OCI-LY1 (cell line): ENCODE results near the gene OTUD6A.

Experiments used
- H2AFZ ChIP-seq: fragments of 200-600 bp; sonication (generic), shearing (Covaris generic); 2 replicates; pipeline ENCODE4 v1.6.0; 2014; ENCODE audit warnings: antibody characterized with exemption, mild to moderate bottlenecking, low read length
- H3F3A ChIP-seq: fragments of 200-600 bp; sonication (generic), shearing (Covaris generic); 2 replicates; pipeline ENCODE4 v1.6.0; 2014; ENCODE audit warnings: mild to moderate bottlenecking, antibody characterized with exemption, low read length, moderate library complexity; ENCODE audit not compliant: insufficient read depth
- H3K27ac ChIP-seq: fragments of 200-600 bp; sonication (generic); 2 replicates; pipeline ENCODE4 v1.5.1; 2014; ENCODE audit warnings: low read length, mixed run types, mild to moderate bottlenecking, low read depth; ENCODE audit not compliant: poor library complexity, severe bottlenecking
- H3K27me3 ChIP-seq: fragments of 200-600 bp; sonication (generic); 2 replicates; pipeline ENCODE4 v1.6.0; 2014; ENCODE audit warnings: antibody characterized with exemption, mild to moderate bottlenecking, low read length, moderate library complexity; ENCODE audit not compliant: insufficient read depth
- H3K36me3 ChIP-seq: fragments of 200-600 bp; sonication (generic); 2 replicates; pipeline ENCODE4 v1.6.1; 2014; ENCODE audit warnings: mild to moderate bottlenecking, antibody characterized with exemption, low read length, moderate library complexity, mixed read lengths; ENCODE audit not compliant: insufficient read depth
- H3K4me1 ChIP-seq: fragments of 200-600 bp; sonication (generic); 2 replicates; pipeline ENCODE4 v1.5.1; 2014; ENCODE audit warnings: mild to moderate bottlenecking, low read length, moderate library complexity; ENCODE audit not compliant: insufficient read depth, severe bottlenecking
- H3K4me2 ChIP-seq: fragments of 200-600 bp; sonication (generic), shearing (Covaris generic); 2 replicates; pipeline ENCODE4 v1.6.1; 2014; ENCODE audit warnings: low read length
- H3K4me3 ChIP-seq: fragments of 200-600 bp; sonication (generic); 2 replicates; pipeline ENCODE4 v1.5.1; 2014; ENCODE audit warnings: low read length, low read depth, mild to moderate bottlenecking, mixed read lengths; ENCODE audit not compliant: poor library complexity, severe bottlenecking
- H3K79me2 ChIP-seq: fragments of 200-600 bp; shearing (Covaris generic); 2 replicates; pipeline ENCODE4 v1.6.1; 2016; ENCODE audit warnings: mixed run types, low read length, mixed read lengths; ENCODE audit not compliant: insufficient read depth
- H3K9ac ChIP-seq: fragments of 200-600 bp; sonication (generic), shearing (Covaris generic); 2 replicates; pipeline ENCODE4 v1.6.1; 2014; ENCODE audit warnings: mild to moderate bottlenecking, low read length, mixed read lengths
- H3K9me2 ChIP-seq: fragments of 200-600 bp; sonication (generic), shearing (Covaris generic); 2 replicates; pipeline ENCODE4 v1.6.1; 2014; ENCODE audit warnings: low read depth, mild to moderate bottlenecking, low read length, mixed read lengths
- H3K9me3 ChIP-seq: fragments of 200-600 bp; shearing (Covaris generic); 2 replicates; pipeline ENCODE4 v1.6.1; 2014; ENCODE audit warnings: low read length, mixed read lengths
- H4K20me1 ChIP-seq: fragments of 200-600 bp; sonication (generic), shearing (Covaris generic); 2 replicates; pipeline ENCODE4 v1.6.0; 2016; ENCODE audit warnings: mild to moderate bottlenecking, low read length; ENCODE audit not compliant: insufficient read depth
- EZH2 ChIP-seq: fragments of 200-600 bp; sonication (generic), shearing (Covaris generic); IDR thresholded peaks from 2 replicates; pipeline ENCODE4 v1.8.0; 2017; ENCODE audit warnings: borderline replicate concordance, mixed run types, mild to moderate bottlenecking, antibody characterized with exemption, low read length, moderate library complexity, mixed read lengths
- TF ChIP-seq, protein P1 (sequence below): fragments of 200-600 bp; sonication (generic), shearing (Covaris generic); IDR thresholded peaks from 2 replicates; pipeline ENCODE4 v1.5.1; 2017; ENCODE audit warnings: mild to moderate bottlenecking, antibody characterized with exemption, low read length, moderate library complexity, mixed read lengths

The OTUD6A gene

DNA sequence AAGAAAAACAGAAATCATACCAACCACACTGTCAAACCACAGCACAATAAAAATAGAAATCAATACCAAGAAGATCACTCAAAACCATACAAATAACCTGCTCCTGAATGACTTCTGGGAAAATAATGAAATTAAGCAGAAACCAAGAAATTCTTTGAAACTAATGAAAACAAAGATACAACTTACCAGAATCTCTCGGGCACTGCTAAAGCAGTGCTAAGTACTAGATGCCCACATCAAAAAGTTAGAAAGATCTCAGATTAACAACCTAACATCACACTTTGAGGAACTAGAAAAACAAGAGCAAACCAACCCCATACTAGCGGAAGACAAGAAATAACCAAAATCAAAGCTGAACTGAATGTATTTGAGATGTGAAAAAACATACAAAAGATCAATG, 45.7 kb upstream of the OTUD6A start:
- H3K27me3 ChIP-seq = no peaks in the 10 kb centered on the region

DNA sequence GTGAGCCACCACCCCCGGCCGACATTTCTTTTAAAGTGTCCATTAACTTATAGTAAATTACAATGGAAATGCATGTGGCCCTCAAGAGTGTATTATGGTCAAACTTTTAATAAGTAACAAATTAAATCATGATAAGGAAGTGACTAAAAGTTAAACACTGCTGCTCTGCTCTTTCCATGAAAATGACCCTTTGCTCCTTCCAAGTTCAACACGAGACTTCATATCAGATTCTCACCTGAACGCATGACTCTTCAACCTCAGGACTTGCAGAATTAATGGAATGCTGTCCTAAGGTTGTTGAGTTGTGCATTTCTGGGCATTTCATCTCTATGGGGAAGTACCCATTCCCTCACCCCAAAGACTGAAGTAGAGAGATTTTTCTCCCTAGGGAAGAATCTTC, 39.6 kb upstream of the OTUD6A start:
- TF ChIP-seq, protein P1, sequence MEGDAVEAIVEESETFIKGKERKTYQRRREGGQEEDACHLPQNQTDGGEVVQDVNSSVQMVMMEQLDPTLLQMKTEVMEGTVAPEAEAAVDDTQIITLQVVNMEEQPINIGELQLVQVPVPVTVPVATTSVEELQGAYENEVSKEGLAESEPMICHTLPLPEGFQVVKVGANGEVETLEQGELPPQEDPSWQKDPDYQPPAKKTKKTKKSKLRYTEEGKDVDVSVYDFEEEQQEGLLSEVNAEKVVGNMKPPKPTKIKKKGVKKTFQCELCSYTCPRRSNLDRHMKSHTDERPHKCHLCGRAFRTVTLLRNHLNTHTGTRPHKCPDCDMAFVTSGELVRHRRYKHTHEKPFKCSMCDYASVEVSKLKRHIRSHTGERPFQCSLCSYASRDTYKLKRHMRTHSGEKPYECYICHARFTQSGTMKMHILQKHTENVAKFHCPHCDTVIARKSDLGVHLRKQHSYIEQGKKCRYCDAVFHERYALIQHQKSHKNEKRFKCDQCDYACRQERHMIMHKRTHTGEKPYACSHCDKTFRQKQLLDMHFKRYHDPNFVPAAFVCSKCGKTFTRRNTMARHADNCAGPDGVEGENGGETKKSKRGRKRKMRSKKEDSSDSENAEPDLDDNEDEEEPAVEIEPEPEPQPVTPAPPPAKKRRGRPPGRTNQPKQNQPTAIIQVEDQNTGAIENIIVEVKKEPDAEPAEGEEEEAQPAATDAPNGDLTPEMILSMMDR = no peak
- no peak for TF ChIP-seq EZH2
- no peaks in the 10 kb centered on the region for H3K79me2 ChIP-seq
- H3K9ac ChIP-seq = no peak overlapping the region
- no peaks in the 10 kb centered on the region for H4K20me1 ChIP-seq
- no peaks in the 10 kb centered on the region for H3K4me1 ChIP-seq
- no peaks in the 10 kb centered on the region for H3K9me2 ChIP-seq
- no peaks in the 10 kb centered on the region for H3K9me3 ChIP-seq
- H2AFZ ChIP-seq = no peak overlapping the region
- no peak overlapping the region for H3K4me3 ChIP-seq
- no peak overlapping the region for H3K4me2 ChIP-seq
- no peaks in the 10 kb centered on the region for H3K27me3 ChIP-seq
- H3K36me3 ChIP-seq = no peaks in the 10 kb centered on the region
- H3F3A ChIP-seq = no peaks in the 10 kb centered on the region
- no peak overlapping the region for H3K27ac ChIP-seq

More for the DNA sequence above, 45.7 kb upstream of the OTUD6A start:
- no peaks in the 10 kb centered on the region for H3K9me3 ChIP-seq
- H3K9me2 ChIP-seq = no peaks in the 10 kb centered on the region
- H4K20me1 ChIP-seq = no peaks in the 10 kb centered on the region
- no peak overlapping the region for H2AFZ ChIP-seq
- H3K4me2 ChIP-seq = no peak overlapping the region
- H3K36me3 ChIP-seq = no peaks in the 10 kb centered on the region
- H3K79me2 ChIP-seq = no peaks in the 10 kb centered on the region
- H3K27ac ChIP-seq = no peak overlapping the region
- H3F3A ChIP-seq = no peaks in the 10 kb centered on the region
- no peaks in the 10 kb centered on the region for H3K4me1 ChIP-seq
- no peak overlapping the region for H3K4me3 ChIP-seq
- no peak overlapping the region for H3K9ac ChIP-seq
- TF ChIP-seq, protein P1 = no peak
- TF ChIP-seq EZH2 = no peak

DNA sequence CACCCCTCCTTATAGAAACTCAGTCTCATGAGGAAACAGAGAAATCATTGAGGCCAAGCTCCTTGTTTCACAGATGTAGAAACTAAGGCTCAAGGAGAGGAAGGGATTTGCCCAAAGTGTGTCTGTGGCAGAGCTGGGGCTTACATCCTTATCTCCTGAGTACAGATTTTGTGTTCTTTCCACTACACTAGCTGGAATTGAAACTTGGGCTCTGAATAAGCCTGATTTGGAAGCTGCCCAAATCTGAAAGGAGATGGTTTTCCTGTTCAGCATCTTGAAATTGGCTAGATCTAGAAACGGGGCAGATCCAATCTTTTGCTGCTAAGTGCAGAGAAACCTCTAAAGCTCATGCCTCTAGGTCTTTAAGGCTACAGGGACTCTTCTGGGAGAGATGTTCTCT, 36.8 kb upstream of the OTUD6A start:
- Histone ChIP-seq H3K4me1 (no peaks in the 10 kb centered on the region), H3K27me3 (no peaks in the 10 kb centered on the region), H3K4me3 (no peak overlapping the region), H2AFZ (no peak overlapping the region), H3K9me2 (no peaks in the 10 kb centered on the region), H3K27ac (no peak overlapping the region), H4K20me1 (no peaks in the 10 kb centered on the region), H3F3A (no peaks in the 10 kb centered on the region), H3K36me3 (no peaks in the 10 kb centered on the region), H3K4me2 (no peak overlapping the region), H3K9ac (no peak overlapping the region), H3K9me3 (no peaks in the 10 kb centered on the region), H3K79me2 (no peaks in the 10 kb centered on the region)
- TF ChIP-seq EZH2 = no peak
- TF ChIP-seq, protein P1 = no peak
